HG03045 (cell line): Measurements from ENCODE around the gene KAT14.
"Not testable (repeated sequence)": the region's sequence is repeated elsewhere in the genome, so short reads cannot be mapped to it uniquely, and the experiment has no call there.

ENCODE experiments used
- ATAC-seq: cut with Tn5 transposase; IDR thresholded peaks from one replicate; pipeline ENCODE4 v1.9.1; 2021; ENCODE audit warnings: mild to moderate bottlenecking, moderate library complexity; ENCODE audit not compliant: unreplicated experiment

KAT14 gene

GRCh38 chr20:18213002-18213401 is 75.3 kb downstream of the KAT14 start:
- no peak for ATAC-seq

- ATAC-seq = no peak
Measured at GRCh38 chr20:18215566-18215965, 77.9 kb downstream of the KAT14 start.

DNA sequence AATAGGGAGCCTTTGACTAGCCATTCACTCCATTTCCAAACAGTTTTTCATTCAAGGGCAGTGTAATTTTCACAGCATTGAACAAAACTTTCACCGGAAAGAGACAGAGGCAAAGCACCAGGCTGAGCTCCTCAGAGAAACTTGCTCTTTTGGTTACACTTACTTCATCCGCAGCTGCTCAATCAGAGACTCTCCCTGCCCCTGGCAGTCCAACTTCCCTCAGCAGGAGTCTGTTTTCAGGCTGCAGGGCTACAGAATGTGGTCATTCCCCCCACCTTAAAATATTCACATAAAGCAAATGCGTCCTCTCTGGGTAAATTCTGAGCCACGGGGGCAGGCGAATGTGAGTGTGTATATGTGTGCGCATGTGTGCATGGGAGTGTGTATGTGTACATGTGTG is 80.6 kb downstream of the KAT14 start:
- no peak for ATAC-seq

- ATAC-seq = no peak
Measured at GRCh38 chr20:18223409-18223808, 85.7 kb downstream of the KAT14 start.

- ATAC-seq = no peak
Measured at GRCh38 chr20:18224968-18225568, 87.4 kb downstream of the KAT14 start.

GRCh38 chr20:18225632-18226031 is 88.0 kb downstream of the KAT14 start:
- ATAC-seq = no peak

- ATAC-seq = not testable (repeated sequence)
Measured at GRCh38 chr20:18226741-18227140, 89.1 kb downstream of the KAT14 start.

DNA sequence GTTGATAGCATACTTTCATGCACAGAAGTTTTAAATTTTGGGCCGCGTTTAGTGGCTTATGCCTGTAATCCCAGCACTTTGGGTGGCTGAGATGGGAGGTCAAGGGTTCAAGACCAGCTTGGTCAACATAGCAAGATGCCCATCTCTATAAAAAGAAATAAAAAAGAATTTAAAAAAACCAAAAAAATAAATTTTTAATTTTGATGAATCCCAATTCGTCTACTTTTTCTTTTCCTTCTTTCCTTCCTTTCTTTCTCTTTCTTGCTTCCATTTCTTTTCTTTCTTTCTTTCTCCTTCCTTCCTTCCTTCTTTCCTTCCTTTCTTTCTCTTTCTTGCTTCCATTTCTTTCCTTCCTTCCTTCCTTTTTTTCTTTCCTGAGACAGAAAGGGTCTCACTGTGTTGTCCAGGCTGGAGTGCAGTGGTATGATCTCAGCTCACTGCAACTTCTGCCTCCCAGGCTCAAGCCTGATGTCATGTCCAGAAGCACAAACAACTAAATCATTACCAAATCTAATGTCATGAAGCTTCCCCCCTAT is 95.8 kb downstream of the KAT14 start:
- no peak for ATAC-seq
